Measurements from ENCODE around the gene RTL5.

DNA sequence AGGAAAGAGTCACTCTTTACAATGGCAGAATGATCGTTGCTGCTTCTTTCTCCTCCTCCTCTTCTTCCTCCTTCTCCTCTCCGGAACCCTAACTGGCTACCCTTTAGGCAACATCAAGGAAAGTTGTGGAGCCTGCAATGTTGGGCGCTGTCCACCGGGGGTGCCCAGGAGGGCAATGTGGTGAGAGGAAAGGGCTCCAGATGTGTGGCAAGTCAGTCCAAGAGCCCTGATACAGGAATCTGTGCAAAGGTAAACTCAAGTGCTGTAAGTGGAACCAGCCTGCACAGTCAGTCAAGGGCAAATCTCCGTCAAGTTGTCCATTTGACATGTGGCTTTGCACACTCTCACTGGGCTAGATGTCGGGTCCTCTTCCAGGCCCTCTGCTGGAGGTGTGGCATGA is 2.8 kb downstream of the RTL5 start:
- TF ChIP-seq, protein P1, sequence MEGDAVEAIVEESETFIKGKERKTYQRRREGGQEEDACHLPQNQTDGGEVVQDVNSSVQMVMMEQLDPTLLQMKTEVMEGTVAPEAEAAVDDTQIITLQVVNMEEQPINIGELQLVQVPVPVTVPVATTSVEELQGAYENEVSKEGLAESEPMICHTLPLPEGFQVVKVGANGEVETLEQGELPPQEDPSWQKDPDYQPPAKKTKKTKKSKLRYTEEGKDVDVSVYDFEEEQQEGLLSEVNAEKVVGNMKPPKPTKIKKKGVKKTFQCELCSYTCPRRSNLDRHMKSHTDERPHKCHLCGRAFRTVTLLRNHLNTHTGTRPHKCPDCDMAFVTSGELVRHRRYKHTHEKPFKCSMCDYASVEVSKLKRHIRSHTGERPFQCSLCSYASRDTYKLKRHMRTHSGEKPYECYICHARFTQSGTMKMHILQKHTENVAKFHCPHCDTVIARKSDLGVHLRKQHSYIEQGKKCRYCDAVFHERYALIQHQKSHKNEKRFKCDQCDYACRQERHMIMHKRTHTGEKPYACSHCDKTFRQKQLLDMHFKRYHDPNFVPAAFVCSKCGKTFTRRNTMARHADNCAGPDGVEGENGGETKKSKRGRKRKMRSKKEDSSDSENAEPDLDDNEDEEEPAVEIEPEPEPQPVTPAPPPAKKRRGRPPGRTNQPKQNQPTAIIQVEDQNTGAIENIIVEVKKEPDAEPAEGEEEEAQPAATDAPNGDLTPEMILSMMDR (IDR thresholded peaks at IDR 0.05 in 2 of 3, conservative IDR thresholded peaks at IDR 0.05 in 1 of 3; ENCODE audit: borderline replicate concordance in 1 of 3, insufficient read depth in 1 of 3, low read depth in 2 of 3, low read length in 2 of 3): peak; percentile 24 to 47 (median 47); a peak in 5 of 6 replicates
- no peak for TF ChIP-seq ZFX (IDR thresholded peaks at IDR 0.05)
- TF ChIP-seq POLR2A (IDR thresholded peaks at IDR 0.05; ENCODE audit: borderline replicate concordance, extremely low read depth, insufficient read depth, insufficient read length): no peak
- TF ChIP-seq FOSL1 (IDR thresholded peaks at IDR 0.05; ENCODE audit: low read depth): no peak
- TF ChIP-seq EGR1 (IDR thresholded peaks at IDR 0.05; ENCODE audit: low read depth): no peak
- TF ChIP-seq POLR2AphosphoS5 (IDR thresholded peaks at IDR 0.05; ENCODE audit: low read depth, low read length): no peak
- TF ChIP-seq TCF7L2 (IDR thresholded peaks at IDR 0.05; ENCODE audit: borderline replicate concordance, extremely low read depth, insufficient read depth, insufficient read length): no peak
- TF ChIP-seq, protein P2, sequence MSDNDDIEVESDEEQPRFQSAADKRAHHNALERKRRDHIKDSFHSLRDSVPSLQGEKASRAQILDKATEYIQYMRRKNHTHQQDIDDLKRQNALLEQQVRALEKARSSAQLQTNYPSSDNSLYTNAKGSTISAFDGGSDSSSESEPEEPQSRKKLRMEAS (IDR thresholded peaks at IDR 0.05): no peak
- TF ChIP-seq ZNF274 (IDR thresholded peaks at IDR 0.05; ENCODE audit: low read depth, low read length): no peak
- TF ChIP-seq, protein P3, sequence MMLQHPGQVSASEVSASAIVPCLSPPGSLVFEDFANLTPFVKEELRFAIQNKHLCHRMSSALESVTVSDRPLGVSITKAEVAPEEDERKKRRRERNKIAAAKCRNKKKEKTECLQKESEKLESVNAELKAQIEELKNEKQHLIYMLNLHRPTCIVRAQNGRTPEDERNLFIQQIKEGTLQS (IDR thresholded peaks at IDR 0.05): no peak
- no peak for TF ChIP-seq YY1 (IDR thresholded peaks at IDR 0.05; ENCODE audit: extremely low read depth, insufficient replicate concordance, low read depth, low read length)

All from HCT116 (cell line).